A673 (cell line): ENCODE data around the gene COL4A2. TPM values are rescaled to one million over a fixed set of nuclear protein-coding genes. Genes with fewer than 3 reads are reported as not detected.

Experiments used
- BruUV-seq: library from RNA; stranded (reverse); fragments of 400-500 nt; replicated peaks from 2 replicates; lab custom pipeline; 2021; lab: Mats Ljungman, UMichigan
- CTCF ChIA-PET: fragments of 300-600 bp; sonication (Branson Sonifier 250); formaldehyde crosslinking; loops from one replicate; lab custom pipeline; 2022; ENCODE audit warnings: antibody characterized with exemption; lab: Charles Lee
- POLR2A ChIA-PET: fragments of 300-600 bp; sonication (Branson Sonifier 250); formaldehyde crosslinking; loops from one replicate; lab custom pipeline; 2022; ENCODE audit warnings: antibody characterized with exemption; ENCODE audit not compliant: low non-redundant PET; lab: Charles Lee
- DNase-seq: peaks from one replicate; pipeline ENCODE4 v3.0.0-alpha.2; 2015; ENCODE audit warnings: low spot score
- H3K27ac ChIP-seq: fragments of 200-600 bp; sonication (generic); 2 replicates; pipeline ENCODE4 v1.5.1; 2016; ENCODE audit warnings: mixed run types, low read depth, mild to moderate bottlenecking, mixed read lengths, antibody characterized with exemption, low read length; ENCODE audit not compliant: poor library complexity, severe bottlenecking
- H3K27me3 ChIP-seq: fragments of 200-600 bp; sonication (generic); replicated peaks from 2 replicates; pipeline ENCODE4 v1.6.1; 2017; ENCODE audit warnings: mixed run types, low read depth, mild to moderate bottlenecking, mixed read lengths, antibody characterized with exemption, low read length; ENCODE audit not compliant: insufficient read depth, poor library complexity
- H3K36me3 ChIP-seq: fragments of 200-600 bp; sonication (generic); 2 replicates; pipeline ENCODE4 v1.6.1; 2016; ENCODE audit warnings: mixed run types, mild to moderate bottlenecking, mixed read lengths, antibody characterized with exemption, low read length; ENCODE audit not compliant: insufficient read depth, poor library complexity, severe bottlenecking
- H3K4me1 ChIP-seq: fragments of 200-600 bp; sonication (generic); 2 replicates; pipeline ENCODE4 v1.6.1; 2017; ENCODE audit warnings: mixed run types, mild to moderate bottlenecking, mixed read lengths, antibody characterized with exemption, low read length; ENCODE audit not compliant: insufficient read depth, poor library complexity, severe bottlenecking
- H3K4me3 ChIP-seq: fragments of 200-600 bp; sonication (generic); 2 replicates; pipeline ENCODE4 v1.5.1; 2016; ENCODE audit warnings: low read depth, mixed run types, mild to moderate bottlenecking, mixed read lengths, low read length; ENCODE audit not compliant: poor library complexity, severe bottlenecking
- H3K9me3 ChIP-seq: fragments of 200-600 bp; sonication (generic); 2 replicates; pipeline ENCODE4 v1.6.1; 2016; ENCODE audit warnings: mixed run types, low read depth, mild to moderate bottlenecking, mixed read lengths, antibody characterized with exemption, low read length; ENCODE audit not compliant: poor library complexity, severe bottlenecking
- EZH2 ChIP-seq: fragments of 200-600 bp; sonication (generic); IDR thresholded peaks from 2 replicates; pipeline ENCODE4 v1.6.1; 2017; ENCODE audit warnings: borderline replicate concordance, low read depth, mild to moderate bottlenecking, mixed read lengths, antibody characterized with exemption, low read length; ENCODE audit not compliant: poor library complexity, severe bottlenecking
- intact Hi-C: fragments of 100-400 bp; cut with micrococcal nuclease; formaldehyde crosslinking; loops from one replicate; pipeline ENCODE4 v1.10.0; 2022; ENCODE audit not compliant: unreplicated experiment
- total RNA-seq: library from RNA; stranded (reverse); gene quantifications from 2 replicates; pipeline ENCODE4 v1.2.3, GENCODE V29; 2021
- TF ChIP-seq, protein P1 (sequence below): fragments of 300-800, 200-600 bp; sonication (generic); conservative IDR thresholded peaks from 2 replicates; pipeline ENCODE4 v1.5.1; 2017; ENCODE audit warnings: low read depth, mild to moderate bottlenecking, antibody characterized with exemption, low read length, moderate library complexity, mixed read lengths

COL4A2 gene
- total RNA-seq, 1 experiment from 2014 or later: 184 TPM

DNA sequence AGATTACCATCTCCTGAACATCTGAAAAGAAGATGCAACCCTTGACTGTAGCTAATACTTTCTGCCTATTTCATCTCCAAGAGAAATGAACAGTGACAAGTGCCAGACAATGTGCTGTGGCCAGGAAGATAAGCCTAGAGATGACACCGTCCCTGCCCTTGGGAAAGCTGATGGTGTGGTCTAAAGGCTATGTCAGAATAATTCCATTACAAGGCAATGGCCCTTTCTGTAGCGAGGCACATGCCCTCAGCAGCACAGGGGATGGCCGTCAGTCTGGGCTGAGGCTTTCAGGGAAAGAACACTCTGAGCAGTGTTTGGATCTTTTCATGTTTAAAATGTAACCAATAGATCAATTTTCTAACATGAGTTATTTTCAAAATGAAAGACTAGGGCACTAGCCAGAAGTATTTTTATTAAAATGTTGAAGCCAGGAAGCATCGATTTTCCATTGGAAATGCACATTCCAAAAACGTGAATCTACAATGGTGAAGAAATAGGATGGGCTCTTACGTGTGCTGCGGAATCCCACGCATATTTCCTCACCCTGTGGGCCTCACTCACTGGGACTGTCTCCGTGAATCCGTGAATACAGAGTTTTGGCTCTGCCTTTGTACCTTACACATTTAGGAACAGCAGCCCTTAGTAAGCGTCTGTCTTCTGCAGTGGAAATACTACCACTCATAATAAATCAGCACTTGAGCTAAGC lies 22.2 kb upstream of the COL4A2 start:
- Histone ChIP-seq H3K9me3 (no peaks in the 10 kb centered on the region), H3K27me3 (no peaks in the 10 kb centered on the region), H3K36me3 (no peaks in the 10 kb centered on the region), H3K4me1 (no peaks in the 10 kb centered on the region), H3K27ac (no peak overlapping the region), H3K4me3 (no peak overlapping the region)
- intact Hi-C loops: no loop called here
- ChIA-PET CTCF (no interaction called here), POLR2A (no interaction called here)
- DNase-seq: no peak
- TF ChIP-seq, protein P1, sequence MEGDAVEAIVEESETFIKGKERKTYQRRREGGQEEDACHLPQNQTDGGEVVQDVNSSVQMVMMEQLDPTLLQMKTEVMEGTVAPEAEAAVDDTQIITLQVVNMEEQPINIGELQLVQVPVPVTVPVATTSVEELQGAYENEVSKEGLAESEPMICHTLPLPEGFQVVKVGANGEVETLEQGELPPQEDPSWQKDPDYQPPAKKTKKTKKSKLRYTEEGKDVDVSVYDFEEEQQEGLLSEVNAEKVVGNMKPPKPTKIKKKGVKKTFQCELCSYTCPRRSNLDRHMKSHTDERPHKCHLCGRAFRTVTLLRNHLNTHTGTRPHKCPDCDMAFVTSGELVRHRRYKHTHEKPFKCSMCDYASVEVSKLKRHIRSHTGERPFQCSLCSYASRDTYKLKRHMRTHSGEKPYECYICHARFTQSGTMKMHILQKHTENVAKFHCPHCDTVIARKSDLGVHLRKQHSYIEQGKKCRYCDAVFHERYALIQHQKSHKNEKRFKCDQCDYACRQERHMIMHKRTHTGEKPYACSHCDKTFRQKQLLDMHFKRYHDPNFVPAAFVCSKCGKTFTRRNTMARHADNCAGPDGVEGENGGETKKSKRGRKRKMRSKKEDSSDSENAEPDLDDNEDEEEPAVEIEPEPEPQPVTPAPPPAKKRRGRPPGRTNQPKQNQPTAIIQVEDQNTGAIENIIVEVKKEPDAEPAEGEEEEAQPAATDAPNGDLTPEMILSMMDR: no peak
- no peak for TF ChIP-seq EZH2
- no TSS peak for BruUV-seq

DNA sequence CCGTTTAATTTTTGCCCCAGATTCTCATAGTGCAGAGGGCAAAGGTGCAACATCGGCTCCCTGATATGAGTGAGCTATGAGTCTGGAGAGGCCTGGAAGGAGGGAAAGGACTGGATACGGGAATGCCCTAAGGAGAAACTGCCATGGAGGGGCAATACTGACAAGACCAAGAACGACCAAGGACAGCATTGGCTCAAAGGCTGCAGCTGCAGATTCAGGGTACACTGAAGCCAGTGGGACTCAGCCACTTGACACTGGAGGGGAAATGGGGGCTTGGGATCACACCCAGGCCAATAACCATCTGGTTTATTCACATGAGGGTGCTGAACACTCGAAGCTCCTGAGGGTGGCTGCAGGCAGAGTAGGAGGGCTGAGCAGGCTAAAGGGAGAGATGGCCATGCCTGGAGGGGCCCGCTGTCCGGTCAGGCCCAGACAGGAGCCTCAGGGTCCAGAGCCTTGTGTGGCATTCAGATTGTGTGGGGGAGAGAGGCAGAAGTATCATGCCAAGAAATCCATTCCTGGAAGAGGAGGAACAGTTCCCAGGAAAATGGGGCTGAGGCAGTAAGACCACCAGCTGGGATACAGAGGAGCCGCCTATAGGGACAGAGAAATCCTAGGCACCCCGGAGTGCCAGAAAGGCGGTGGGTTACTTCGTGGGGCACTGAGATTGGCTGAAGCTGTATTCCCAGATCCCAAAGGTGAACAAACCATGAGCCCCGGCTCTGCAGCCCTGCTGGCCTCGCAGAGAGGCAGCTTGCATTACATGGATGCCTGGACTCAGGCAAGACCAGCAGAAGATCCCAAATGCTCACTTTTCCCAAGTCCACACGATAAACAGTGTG lies 20.9 kb upstream of the COL4A2 start:
- H3K27me3 ChIP-seq: no peaks in the 10 kb centered on the region
- no peaks in the 10 kb centered on the region for H3K9me3 ChIP-seq
- no peak for TF ChIP-seq EZH2
- TF ChIP-seq, protein P1: no peak
- no peak overlapping the region for H3K4me3 ChIP-seq
- ChIA-PET POLR2A (no interaction called here), CTCF (no interaction called here)
- BruUV-seq: no TSS peak
- H3K36me3 ChIP-seq: no peaks in the 10 kb centered on the region
- no peak overlapping the region for H3K27ac ChIP-seq
- H3K4me1 ChIP-seq: no peaks in the 10 kb centered on the region
- DNase-seq: no peak
- intact Hi-C loops: no loop called here

DNA sequence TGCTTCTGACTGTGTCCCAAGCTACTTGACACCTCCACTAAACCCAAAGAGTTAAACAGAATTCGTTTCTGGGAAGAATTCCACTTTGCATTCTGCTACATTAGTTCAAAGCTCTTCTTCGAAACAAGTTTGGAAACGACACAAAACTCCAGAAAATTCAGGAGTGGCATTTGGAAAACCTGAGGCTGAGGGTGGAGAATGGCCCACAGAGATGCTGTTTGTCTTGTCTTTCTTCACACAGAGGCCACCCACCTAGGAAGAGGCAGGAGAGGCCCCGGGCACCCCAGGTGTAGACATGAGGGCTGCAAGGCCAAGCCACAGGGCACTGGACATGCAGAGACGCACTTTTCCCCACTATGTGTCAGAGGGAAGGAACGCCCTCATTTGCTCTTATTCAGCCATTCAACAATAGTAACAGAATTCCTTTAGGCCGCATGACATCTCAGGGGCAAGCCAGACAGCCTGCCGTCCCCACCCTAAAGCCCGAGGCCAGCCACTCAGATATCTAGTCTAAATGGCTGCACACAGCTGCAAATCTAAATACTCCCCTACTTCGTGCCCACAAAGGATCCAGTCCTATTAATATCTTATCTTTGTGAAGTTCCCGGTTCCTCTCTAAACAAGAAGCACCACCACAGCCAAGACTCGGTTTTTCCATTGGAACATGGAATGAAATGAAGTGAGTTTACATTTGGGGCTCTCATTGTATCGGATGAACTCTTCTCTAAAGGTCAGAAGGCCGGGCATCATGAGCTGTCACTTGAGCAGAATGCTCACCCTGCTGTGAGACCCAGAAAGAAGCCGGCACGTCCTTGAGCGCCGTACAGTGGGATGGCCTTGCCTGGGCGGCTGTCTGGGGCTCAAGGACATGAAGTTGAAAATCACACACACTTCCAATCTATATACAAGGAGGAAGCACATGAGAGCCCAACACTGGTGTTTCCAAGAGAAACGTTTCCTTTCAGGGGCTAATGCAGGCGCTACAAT lies 20.0 kb upstream of the COL4A2 start:
- DNase-seq: no peak
- TF ChIP-seq, protein P1: no peak
- no peak for TF ChIP-seq EZH2
- intact Hi-C loops: no loop called here
- Histone ChIP-seq H3K4me3 (no peak overlapping the region), H3K9me3 (no peaks in the 10 kb centered on the region), H3K27me3 (no peaks in the 10 kb centered on the region), H3K27ac (no peak overlapping the region), H3K4me1 (no peaks in the 10 kb centered on the region), H3K36me3 (no peaks in the 10 kb centered on the region)
- ChIA-PET POLR2A (no interaction called here), CTCF (no interaction called here)
- no TSS peak for BruUV-seq
